ENCODE measurements around the gene BATF.

DNA sequence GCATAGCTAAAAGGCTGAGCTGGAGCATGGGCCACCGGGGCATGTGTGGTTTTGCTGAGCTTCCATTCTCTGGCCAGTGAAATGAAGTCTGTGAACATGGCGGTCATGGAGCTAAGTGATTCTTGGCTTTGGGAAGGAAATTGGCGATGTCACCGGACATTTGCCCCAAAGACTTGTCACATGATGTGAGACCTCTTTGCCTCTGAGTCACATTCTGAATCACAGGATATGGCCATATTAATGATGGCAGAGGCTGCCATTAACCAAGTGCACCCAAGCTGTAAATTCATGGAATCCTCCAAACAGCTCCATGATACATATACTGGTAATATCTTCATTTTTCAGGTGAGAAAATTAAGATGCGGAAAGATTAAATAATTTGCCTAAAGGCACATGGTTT, 27.4 kb upstream of the BATF start:
- TF ChIP-seq CTCF (IDR thresholded peaks at IDR 0.05) (no peak), POLR2A (IDR thresholded peaks at IDR 0.05) (no peak)

All from Peyer's patch (tissue), 4 donors.